Measurements from ENCODE around the gene NAXD.
"Not testable (repeated sequence)": the region's sequence is repeated elsewhere in the genome, so short reads cannot be mapped to it uniquely, and the experiment has no call there.

NAXD gene

DNA sequence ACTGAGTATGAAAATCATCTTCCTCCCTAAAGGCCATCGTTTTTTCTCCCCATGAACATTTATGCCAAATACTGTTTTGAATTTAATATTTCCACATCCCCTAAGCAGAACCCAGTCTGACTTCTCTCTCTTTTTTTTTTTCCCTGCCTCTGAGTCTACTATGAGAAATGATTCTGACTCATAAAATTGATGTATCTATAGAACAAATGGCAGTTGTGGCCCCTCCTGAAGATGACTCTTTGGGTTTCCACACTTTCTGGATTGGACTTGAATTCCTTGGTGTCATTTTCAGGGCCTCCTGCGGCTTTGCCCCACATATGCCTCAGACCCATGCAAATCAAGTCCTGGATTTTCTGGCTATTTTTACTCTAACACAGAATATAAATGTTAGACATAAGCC lies 22.7 kb upstream of the NAXD start:
- TF ChIP-seq, protein P1, sequence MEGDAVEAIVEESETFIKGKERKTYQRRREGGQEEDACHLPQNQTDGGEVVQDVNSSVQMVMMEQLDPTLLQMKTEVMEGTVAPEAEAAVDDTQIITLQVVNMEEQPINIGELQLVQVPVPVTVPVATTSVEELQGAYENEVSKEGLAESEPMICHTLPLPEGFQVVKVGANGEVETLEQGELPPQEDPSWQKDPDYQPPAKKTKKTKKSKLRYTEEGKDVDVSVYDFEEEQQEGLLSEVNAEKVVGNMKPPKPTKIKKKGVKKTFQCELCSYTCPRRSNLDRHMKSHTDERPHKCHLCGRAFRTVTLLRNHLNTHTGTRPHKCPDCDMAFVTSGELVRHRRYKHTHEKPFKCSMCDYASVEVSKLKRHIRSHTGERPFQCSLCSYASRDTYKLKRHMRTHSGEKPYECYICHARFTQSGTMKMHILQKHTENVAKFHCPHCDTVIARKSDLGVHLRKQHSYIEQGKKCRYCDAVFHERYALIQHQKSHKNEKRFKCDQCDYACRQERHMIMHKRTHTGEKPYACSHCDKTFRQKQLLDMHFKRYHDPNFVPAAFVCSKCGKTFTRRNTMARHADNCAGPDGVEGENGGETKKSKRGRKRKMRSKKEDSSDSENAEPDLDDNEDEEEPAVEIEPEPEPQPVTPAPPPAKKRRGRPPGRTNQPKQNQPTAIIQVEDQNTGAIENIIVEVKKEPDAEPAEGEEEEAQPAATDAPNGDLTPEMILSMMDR (conservative IDR thresholded peaks at IDR 0.05; ENCODE audit: low read depth) = no peak
- ChIA-PET POLR2A (ENCODE audit: low non-redundant PET) (no interaction called here), CTCF (interaction anchor here (0.6 kb wide), 1 partner anchor 413 kb away, joined by 5 read pairs; no protein-coding TSS in a partner anchor)
- no peak overlapping the region for H3K27ac ChIP-seq
- DNase-seq (ENCODE audit: low spot score) = no peak

DNA sequence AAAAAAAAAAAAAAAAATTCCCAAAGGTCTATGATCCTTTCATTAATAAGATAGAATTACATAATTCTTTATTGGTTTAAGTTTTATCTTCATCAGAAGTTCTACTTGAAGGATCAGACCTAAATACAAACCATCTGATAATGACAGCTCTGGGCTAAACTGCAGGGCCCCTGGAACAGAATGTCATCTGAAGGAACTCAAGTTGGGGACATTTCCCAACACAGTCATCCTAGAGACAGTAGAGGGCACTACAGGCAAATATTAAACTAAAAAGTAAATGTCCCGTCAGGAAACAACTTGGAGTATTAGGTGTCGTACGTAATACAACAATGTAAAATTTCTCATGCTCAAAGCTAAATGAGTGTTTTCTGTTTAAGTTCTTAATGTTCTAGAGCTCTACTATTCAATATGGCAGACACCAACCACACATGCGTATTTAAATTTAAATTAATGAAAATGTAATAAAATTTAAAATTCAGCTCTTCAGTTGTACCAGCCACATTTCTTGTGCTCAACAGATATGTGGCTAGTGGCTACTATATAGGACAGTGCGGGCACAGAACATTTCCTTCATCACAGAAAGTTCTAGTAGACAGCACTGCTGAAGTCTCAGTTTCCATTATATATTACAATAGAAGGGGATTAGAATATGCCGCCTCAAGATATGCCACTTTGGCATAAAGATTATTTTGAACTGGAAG lies 21.8 kb upstream of the NAXD start:
- H3K27ac ChIP-seq = no peak overlapping the region
- CTCF ChIA-PET = interaction anchor here (0.6 to 1.2 kb wide), 5 partner anchors 9 to 283 kb away, joined by 3 to 5 read pairs (median 3); no protein-coding TSS in a partner anchor
- peak; percentile 48 for DNase-seq (ENCODE audit: low spot score)
- POLR2A ChIA-PET (ENCODE audit: low non-redundant PET) = no interaction called here
- TF ChIP-seq, protein P1 (conservative IDR thresholded peaks at IDR 0.05; ENCODE audit: low read depth) = peak; percentile 60

DNA sequence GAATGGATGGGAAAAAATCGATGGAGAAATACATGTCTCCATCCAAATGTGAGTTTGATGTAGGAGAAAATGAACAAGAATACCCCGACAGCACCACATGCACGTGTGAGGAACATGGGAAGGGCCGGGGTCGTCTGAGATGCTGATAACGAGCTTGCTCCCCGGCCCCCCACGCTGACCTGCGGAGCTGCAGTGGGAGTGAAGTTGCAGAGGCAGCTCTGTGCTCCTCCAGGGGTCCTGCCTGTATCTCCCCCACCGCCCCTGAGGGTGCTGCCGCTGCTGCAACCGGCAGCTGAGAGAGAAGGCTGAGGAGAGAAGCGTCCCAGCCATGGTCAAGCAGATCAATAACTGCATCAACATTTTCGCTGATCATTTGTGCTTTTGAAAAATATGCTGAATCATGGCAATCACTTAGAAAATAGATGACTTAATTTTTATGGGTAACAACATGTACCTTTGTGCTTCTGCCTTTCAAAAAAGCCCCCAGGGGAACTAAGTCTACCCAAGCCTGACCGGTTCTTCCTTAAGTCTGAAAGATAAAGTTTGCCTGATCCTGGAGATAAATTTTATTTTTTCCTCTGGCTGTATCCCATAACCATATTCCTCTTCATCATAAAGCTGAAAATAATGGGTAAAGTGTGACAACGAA lies 18.2 kb upstream of the NAXD start:
- DNase-seq (ENCODE audit: low spot score) = no peak
- TF ChIP-seq, protein P1 (conservative IDR thresholded peaks at IDR 0.05; ENCODE audit: low read depth) = no peak
- H3K27ac ChIP-seq = no peak overlapping the region
- CTCF ChIA-PET = interaction anchor here (0.5 to 0.8 kb wide), 3 partner anchors 18 to 1482 kb away, joined by 3 to 5 read pairs (median 4); no protein-coding TSS in a partner anchor
- POLR2A ChIA-PET (ENCODE audit: low non-redundant PET) = no interaction called here

DNA sequence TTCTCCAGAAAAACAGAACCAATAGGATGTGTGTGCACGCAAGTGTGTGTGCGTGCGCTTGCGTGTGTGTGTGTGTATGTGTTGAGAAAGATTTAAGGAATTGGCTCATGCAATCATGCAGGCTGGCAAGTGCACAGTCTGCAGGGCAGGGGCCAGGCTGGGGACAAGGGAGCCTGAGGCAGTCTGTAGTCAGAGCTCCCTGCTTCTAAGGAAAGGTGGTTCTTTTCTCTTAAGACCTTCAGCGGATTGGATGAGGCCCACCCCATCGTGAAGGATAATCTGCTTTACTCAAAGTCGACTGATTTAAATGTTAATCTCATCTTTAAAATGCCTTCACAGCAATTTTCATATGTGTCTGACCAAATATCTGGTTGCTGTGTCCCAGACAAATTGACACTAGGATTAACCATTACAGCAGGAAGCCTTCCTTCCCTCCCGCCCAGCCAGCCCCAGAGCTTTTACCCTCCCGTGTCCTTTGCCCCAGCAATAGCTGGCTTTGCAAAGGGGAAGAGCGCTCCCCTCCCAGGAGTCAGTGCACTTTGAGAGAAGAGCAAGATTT lies 15.0 kb upstream of the NAXD start:
- POLR2A ChIA-PET (ENCODE audit: low non-redundant PET) = no interaction called here

DNA sequence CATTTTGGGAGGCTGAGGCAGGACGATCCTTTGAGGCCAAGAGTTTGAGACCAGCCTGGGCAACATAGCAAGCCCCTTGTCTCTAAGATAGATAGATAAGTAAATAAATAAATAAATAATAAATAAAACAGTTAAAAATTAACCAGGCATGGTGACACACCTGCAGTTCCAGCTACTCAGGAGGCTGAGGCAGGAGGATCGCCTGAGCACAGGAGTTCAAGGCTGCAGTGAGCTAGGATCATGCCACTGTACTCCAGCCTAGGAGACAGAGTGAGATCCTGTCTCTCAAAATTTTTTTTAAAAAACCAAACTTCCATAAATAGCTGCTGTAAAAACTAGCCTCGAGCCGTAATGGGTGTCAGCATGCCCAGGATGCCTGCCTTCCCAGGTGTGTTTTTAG lies 14.4 kb upstream of the NAXD start:
- no peak overlapping the region for H3K27ac ChIP-seq
- POLR2A ChIA-PET (ENCODE audit: low non-redundant PET) = no interaction called here
- no peak for DNase-seq (ENCODE audit: low spot score)
- CTCF ChIA-PET = interaction anchor here (1.1 kb wide), 1 partner anchor 116 kb away, joined by 5 read pairs; no protein-coding TSS in a partner anchor
- TF ChIP-seq, protein P1 (conservative IDR thresholded peaks at IDR 0.05; ENCODE audit: low read depth) = no peak

More for the DNA sequence above, 15.0 kb upstream of the NAXD start:
- CTCF ChIA-PET = no interaction called here
- TF ChIP-seq, protein P1 (conservative IDR thresholded peaks at IDR 0.05; ENCODE audit: low read depth) = no peak
- H3K27ac ChIP-seq = no peak overlapping the region
- no peak for DNase-seq (ENCODE audit: low spot score)

DNA sequence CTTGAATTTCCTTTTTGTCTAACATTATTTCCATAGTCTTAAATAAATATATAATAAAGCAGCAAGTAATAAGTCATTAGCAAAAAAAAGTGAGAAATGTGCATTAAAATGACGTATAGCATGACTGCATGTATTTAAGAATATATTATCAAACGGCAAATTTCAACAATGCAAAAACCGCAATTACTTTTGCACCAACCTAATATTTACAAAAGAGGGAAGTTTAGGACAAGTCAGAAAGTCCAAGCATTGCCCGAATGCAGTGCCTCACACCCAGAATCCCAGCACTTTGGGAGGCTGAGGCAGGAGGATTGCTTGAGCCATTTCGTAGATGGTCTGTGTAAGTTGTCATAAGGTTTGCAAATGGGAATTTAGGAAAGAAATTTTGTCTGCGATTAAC lies 10.2 kb upstream of the NAXD start:
- TF ChIP-seq, protein P1 (conservative IDR thresholded peaks at IDR 0.05; ENCODE audit: low read depth) = no peak
- ChIA-PET POLR2A (ENCODE audit: low non-redundant PET) (no interaction called here), CTCF (no interaction called here)
- DNase-seq (ENCODE audit: low spot score) = no peak
- H3K27ac ChIP-seq = no peak overlapping the region

DNA sequence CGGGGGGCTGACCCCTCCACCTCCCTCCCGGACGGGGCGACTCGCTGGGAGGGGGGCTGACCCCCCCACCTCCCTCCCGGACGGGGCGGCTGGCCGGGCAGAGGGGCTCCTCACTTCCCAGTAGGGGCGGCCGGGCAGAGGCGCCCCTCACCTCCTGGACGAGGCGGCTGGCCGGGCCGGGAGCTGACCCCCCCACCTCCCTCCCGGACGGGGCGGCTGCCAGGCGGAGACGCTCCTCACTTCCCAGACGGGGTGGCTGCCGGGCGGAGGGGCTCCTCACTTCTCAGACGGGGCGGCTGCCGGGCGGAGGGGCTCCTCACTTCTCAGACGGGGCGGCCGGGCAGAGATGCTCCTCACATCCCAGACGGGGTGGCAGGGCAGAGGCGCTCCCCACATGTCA lies 9.1 kb upstream of the NAXD start:
- CTCF ChIA-PET; DNase-seq (ENCODE audit: low spot score); POLR2A ChIA-PET (ENCODE audit: low non-redundant PET); H3K27ac ChIP-seq: not testable (repeated sequence)
